T-helper 2 cell treated with Interferon-gamma antibody and Interleukin-4, amounts not matched to agents 100 ng/mL and 5 ng/mL, for 36 hours (primary cell): Measurements from ENCODE around the gene NIP7. TPM values are rescaled to one million over a fixed set of nuclear protein-coding genes. Genes with fewer than 3 reads are reported as not detected.
"Not testable (repeated sequence)": the region's sequence is repeated elsewhere in the genome, so short reads cannot be mapped to it uniquely, and the experiment has no call there.

ENCODE experiments used
- intact Hi-C: fragments of 100-400 bp; cut with micrococcal nuclease; formaldehyde crosslinking; loops from one replicate; pipeline ENCODE4 v1.15.1; 2023
- total RNA-seq: library from RNA; stranded (reverse); gene quantifications from 2 replicates; pipeline ENCODE4 v1.2.3, GENCODE V29; 2022

The NIP7 gene
- total RNA-seq, result 40.6 and 46.8 TPM in 2 replicates

DNA sequence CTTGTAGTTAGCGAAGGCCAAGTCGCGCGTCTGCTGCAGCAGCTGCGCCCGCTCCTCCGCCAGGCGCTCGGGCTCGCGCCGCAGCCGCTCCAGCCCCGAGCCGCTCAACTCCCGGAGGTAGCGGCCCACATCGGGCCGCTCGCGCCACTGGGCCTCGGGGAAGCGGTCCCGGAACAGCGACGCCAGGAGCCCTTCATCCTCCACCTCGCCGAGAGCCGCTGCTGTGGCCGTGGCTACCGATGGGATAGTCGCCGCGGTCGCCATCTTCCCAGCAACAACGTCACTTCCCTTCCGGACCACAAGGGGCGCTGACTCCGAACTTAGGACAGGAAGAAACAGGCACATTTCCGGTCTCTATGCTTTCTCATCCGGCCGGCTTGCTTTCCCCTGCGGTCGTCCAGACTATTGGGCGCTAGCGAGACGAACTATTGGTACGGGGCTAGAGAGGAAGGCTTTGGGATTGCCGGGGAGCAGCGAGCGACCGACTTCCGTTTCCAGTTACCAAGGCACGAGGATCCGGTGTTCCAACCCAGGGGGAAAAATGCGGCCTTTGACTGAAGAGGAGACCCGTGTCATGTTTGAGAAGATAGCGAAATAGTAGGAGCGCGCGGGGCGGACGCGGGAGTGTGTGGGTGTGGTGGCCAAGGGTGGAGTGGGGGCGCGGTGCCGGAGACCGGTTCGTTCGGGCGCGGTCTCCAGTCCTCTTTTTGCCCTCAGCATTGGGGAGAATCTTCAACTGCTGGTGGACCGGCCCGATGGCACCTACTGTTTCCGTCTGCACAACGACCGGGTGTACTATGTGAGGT is at the start of gene NIP7, which contains the start of gene COG8:
NIP7 (plus strand) TSS at position 484 of the 806 bp plus-strand sequence; CDS start at position 542, 58 bp downstream.
COG8 (minus strand) TSS at position 276 of the 806 bp plus-strand sequence; CDS start at position 264, 12 bp downstream.
- intact Hi-C loops, result loop anchor here (1.0 to 2.0 kb wide), 4 partner anchors 9 to 153 kb away; partner anchors contain the start of genes PDF, SNTB2 and VPS4A

- intact Hi-C loops, result not testable (repeated sequence)
These were observed 47.9 kb upstream of the NIP7 start for GRCh38 chr16:69291657-69292056.

DNA sequence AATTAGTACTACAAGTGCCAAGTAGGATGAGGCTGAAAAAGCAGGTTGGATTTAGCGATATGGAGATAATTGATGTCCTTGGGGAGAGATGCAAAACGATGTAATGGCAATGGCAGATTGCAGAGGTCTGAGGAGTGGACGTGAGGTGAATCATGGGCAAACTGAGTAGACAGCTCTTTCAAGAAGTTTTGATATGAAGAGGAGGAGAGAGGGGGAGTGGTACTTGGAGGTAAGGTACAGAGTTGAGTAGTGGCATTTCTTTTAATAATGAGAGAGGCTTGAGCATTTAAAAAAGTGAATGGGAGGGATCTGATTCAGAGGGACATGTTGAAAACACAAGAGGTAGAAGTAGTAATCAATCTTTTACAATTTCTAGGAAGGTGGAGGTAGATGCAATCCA is 46.2 kb upstream of the NIP7 start:
- intact Hi-C loops, result no loop called here

DNA sequence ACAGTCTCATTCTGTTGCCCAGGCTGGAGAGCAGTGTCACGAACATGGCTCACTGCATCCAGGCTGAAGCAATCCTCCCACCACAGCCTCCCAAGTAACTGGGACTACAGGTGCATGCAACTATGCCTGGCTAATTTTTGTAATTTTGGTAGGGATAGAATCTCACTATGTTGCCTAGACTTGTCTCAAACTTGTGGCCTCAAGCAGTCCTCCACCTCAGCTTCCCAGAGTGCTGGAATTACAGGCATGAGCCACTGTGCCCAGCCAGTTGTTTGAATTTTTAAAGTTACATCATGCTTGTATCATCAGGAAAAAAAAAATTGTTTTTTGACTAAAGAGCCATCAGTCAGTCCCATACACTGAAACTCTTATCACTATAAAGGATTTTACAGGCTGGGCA is 45.5 kb upstream of the NIP7 start:
- intact Hi-C loops, result no loop called here

DNA sequence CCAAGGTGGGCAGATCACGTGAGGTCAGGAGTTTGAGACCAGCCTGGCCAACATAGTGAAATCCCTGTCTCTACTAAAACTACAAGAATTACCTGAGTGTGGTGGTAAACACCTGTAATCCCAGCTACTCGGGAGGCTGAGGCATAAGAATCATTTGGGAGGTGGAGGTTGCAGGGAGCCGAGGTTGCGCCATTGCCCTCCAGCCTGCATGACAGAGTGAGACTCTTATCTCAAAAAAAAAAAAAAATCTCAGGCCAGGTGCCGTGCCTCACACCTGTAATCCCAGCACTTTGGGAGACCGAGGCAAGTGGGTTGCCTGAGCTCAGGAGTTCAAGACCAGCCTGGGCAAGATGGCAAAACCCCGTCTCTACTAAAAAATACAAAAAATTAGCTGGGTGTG is 42.8 kb upstream of the NIP7 start:
- intact Hi-C loops, result not testable (repeated sequence)

DNA sequence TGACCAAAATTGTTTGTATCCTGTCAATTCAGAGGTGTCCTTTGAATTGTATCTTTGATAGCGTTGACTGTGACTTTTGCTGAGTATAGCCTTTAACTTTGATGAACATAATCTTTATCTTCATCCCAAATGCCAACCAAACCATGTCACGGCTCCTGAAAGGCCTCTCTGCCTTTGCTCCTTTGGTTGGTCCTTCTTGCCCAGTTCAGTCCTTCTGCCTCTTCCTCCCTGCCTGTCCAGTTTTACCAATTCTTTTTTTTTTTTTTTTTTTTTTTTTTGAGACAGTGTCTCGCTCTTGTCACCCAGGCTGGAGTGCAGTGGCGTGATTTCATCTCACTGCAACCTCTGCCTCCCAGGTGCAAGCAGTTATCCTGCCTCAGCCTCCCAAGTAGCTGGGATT is 41.3 kb upstream of the NIP7 start:
- intact Hi-C loops, result no loop called here

- intact Hi-C loops, result no loop called here
These were observed 38.4 kb upstream of the NIP7 start for GRCh38 chr16:69301187-69301586.

DNA sequence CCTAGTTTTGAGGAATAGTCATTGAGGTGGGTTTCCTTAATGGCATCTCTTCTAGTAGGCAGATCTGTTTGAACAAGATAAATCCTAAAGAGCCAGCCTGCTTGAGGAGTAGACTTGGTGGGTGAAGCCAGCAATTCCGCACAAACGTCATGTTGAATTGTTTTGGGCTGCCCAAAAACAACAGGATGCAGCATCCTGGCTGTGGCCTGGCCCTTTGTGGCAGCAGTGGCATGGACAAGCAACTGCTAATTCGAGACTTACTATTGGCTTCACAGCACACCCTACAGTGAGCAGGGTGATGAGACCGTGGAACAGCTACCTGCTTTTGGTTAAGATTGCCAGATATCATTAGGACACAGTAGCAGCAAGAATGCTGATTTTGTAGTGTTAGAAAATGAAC is 37.7 kb upstream of the NIP7 start:
- intact Hi-C loops, result no loop called here

- intact Hi-C loops, result no loop called here
These were observed 37.3 kb upstream of the NIP7 start for GRCh38 chr16:69302301-69302700.

DNA sequence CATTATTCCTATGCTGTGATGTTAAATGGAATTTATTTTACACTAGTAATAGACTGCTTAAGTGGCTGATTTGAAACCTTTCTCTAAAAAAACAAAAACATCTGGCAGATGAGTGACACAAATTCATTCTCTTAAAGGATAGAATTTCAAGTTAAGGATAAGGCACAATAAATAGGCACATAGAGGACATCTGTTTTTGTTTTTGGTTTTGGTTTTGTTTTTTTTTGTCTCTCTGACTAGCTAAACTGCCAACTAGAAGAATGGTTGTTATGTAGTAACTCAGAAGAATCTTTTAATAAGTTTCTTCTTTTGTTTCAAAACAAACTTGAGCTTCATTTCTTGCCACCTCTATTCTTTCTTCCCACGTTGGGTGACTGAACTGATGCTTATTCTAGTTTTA is 33.5 kb upstream of the NIP7 start:
- intact Hi-C loops, result no loop called here

DNA sequence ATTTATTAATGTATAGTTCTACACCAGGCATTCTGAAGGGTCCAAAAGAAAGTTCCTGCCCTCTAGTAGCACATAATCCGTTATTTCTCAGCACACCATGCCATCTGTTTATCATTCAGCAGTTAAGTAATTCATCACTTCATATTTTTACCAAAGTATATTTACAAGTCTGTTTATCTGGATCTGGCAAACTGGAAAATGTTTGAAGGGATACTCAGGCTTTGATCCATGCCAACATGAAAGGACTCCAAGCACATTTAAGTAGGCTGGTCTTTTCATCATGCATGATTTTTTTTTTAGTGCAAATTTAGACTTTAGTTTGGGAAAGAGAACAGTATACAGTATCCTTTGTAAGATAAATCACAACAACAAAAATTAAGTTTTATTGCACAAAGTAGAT is 32.5 kb upstream of the NIP7 start:
- intact Hi-C loops, result no loop called here

GRCh38 chr16:69307856-69308255 is 31.7 kb upstream of the NIP7 start:
- intact Hi-C loops, result no loop called here

GRCh38 chr16:69309316-69309715 is 30.3 kb upstream of the NIP7 start:
- intact Hi-C loops, result no loop called here

DNA sequence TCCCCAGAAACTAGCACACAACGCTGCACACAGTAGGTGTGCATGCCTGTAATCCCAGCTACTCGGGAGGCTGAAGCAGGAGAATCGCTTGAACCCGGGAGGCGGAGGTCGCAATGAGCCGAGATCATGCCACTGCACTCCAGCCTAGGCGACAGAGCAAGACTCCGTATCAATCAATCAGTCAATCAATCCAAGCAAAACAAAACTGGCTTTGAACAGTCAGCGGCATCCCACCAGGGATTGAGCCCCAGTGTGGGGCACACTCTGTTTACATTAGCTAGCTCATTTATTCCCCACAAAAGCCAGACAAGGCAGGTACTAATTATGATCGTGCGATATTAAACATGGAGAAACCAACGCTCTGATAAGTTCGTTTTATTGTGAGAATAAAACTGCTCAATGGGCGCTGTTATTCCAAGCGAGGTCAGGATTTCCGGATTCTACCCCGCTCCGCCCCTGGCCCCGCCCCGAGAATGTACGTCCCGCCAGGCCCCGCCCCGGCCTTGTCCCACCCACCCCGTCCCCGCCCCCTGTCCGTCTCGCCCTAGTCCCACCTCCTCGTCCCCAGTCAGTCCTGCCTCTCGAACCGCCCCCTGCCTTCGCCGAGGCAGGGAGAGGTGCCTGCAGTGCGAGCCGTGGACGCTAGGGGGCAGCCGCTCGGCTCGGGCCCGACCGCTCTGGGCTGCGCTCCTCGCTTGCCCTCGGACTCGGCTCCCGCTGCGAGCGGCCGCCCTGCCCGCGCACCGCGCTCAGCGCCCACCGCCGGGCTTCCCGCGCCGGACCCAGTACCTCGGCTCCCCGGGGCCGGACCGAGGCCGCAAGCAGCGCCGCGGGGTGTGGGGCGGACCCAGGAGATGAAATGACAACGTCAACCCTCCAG is 28.7 kb upstream of the NIP7 start, which contains the start of gene VPS4A:
VPS4A (plus strand) TSS at position 698 of the 880 bp plus-strand sequence; CDS start at position 860, 162 bp downstream.
- intact Hi-C loops, result loop anchor here (1.0 kb wide), 4 partner anchors 19 to 124 kb away; partner anchors contain the start of genes COG8, CYB5B, NIP7 and PDF

GRCh38 chr16:69311533-69312387 is 27.8 kb upstream of the NIP7 start:
- intact Hi-C loops, result loop anchor here (1.0 kb wide), 4 partner anchors 19 to 124 kb away; partner anchors contain the start of genes COG8, CYB5B, NIP7 and PDF

DNA sequence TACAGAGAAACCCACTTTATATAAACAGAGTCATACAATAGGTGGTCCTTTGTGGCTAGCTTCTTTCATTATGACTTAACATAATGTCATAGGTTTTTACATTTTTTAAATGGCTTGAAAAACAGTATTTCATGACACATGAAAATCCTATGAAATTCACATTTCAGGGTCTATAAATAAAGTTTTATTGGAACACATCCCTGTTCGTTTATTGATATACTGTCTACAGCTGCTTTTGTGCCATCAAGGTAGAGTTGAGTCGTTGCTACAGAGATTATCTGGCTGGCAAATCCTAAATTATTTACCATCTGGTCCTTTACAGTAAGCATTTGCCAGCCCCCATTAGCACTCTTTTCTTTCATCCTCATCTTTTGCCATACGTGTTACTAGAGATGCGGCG is 26.1 kb upstream of the NIP7 start:
- intact Hi-C loops, result no loop called here

- intact Hi-C loops, result no loop called here
These were observed 25.0 kb upstream of the NIP7 start for GRCh38 chr16:69314534-69314933.

DNA sequence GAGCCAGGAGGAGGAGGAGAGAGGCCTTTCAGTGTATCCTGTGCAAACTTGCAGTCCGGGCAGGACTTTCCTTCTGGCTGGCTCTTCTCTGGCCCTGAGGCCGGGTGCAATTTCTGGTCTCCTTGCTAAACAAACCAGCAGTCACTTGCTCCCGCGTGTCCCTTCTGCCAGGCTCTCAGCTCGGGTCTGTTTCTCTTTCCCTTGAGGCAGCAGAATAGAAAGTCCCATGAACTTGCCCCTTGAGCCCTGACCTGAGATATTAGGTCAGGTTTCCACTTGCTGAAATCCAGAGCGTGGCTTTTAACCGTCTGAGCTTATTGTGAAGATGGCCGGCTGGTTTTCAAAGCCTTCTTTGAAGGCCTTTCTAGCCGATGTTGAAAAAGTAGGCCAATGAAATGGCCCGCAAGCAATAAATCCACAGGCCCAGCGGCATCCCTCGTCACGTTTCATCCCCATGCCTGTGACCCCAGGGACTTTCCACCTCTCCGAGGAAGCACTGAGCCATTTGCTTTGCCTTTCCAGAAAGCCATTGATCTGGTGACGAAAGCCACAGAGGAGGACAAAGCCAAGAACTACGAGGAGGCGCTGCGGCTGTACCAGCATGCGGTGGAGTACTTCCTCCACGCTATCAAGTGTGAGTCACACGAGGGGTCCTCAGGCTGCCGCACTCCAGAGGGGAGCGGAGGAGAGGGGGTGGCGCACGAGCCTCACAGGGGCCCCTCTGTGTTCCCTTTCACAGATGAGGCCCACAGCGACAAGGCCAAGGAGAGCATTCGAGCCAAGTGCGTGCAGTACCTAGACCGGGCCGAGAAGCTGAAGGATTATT is 23.9 kb upstream of the NIP7 start:
- intact Hi-C loops, result no loop called here

GRCh38 chr16:69316595-69317034 is 23.0 kb upstream of the NIP7 start:
- intact Hi-C loops, result no loop called here
